ENCODE results near the gene RSPH1.
A peak's percentile ranks its signal among the peaks of the same experiment; 100 is the strongest.
"Not testable (repeated sequence)": the region's sequence is repeated elsewhere in the genome, so short reads cannot be mapped to it uniquely, and the experiment has no call there.

RSPH1 gene

GRCh38 chr21:42480736-42481135, 15.3 kb downstream of the RSPH1 start:
- no peak for DNase-seq

DNA sequence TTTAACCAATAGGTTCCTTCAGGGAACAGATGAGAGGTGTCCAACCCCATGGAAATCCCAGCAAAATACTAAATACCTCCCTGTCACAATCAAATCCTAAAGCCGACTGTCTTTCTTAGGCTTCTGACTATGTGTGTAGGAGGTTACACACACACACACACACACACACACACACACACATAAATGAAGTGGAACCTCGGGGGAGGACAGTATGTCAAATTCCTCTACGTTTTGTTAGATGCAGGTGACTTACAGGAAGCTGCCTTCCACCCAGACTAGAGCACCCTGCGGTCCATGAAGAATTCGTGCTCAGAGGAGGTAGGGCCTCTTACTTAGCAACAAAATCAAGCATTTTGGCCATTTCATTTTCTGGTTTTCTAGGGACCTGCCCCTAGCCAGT, 16.4 kb downstream of the RSPH1 start:
- no peak for DNase-seq

- DNase-seq, result no peak
These were observed 17.5 kb downstream of the RSPH1 start for GRCh38 chr21:42478504-42478903.

DNA sequence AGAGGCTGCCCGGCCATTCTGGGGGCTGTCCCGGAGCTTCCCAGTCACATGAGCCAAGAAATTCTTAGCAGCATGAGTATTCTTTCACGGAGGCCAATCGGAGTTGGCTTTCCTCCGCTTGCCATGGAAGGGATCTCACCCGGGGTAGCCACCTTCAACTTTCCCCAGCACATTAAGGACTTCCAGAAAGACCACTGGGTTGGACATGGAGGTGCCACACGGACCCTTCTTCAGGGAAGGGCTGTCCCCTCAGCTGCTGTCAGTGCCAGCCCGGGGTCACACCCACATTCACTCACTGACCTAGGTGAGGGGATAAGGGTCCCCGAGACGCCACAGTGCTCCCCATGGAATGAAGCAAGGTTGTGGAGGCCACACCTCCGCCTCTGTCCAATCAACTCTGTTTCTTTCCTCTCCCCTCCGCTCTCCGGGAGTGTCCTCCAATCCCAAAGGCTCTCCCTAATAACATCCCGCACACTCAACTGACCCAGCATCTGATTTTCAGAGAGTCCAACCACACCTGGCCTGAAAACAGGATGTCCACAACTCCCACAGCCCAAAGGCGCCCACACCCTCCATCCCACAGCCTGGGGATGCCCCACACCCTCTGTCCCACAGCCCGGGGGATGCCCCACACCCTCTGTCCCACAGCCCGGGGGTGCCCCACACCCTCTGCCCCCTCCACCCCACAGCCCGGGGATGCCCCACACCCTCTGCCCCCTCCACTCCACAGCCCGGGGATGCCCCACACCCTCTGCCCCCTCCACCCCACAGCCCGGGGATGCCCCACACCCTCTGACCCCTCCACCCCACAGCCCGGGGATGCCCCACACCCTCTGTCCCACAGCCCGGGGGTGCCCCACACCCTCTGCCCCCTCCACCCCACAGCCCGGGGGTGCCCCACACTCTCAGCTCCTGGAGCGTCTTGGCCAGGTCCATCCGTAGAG, 19.4 kb downstream of the RSPH1 start:
- DNase-seq, result no peak

DNA sequence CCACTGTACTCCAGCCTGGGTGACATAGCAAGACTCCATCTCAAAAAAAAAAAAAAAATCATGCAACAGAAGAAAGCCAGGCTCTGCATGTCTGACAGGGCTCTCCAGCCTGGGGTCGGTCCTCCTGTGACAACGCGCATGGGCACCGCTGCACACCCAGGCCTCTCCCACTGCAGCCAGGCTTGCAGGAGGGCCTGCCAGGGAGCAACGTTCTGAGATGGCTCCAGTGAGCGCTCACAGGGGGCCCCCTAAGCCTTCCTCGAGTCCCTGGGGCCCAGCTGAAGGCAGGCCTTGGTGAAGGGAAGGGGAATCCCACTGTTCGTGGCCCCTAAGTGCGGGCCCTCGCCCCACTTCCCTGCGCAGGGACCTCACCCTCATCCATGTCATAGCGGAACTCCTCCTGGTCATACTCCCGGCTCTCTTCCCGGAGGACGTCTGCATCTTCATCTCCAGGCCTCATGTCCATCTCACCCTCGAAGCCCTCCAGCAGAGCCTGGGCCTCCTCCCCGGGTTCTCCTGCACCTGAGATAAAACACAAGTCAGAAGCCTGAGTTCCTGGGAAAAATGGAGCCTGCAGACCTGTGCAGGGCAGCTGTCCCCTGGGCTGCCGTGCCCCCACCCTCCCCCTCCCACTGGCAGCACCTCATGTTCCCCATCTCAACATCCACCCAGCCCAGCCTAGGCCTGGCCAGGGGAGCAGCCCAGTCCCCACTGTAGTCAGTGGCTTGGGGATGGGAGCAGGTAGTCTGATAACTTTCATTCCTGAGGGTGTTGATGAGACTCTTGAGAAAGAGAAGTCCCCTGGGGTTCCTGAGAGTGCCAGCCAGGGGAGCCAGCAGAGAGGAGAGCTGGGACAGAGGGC, 20.3 kb downstream of the RSPH1 start:
- DNase-seq, result no peak

GRCh38 chr21:42475036-42475435, 21.0 kb downstream of the RSPH1 start:
- DNase-seq, result no peak

DNA sequence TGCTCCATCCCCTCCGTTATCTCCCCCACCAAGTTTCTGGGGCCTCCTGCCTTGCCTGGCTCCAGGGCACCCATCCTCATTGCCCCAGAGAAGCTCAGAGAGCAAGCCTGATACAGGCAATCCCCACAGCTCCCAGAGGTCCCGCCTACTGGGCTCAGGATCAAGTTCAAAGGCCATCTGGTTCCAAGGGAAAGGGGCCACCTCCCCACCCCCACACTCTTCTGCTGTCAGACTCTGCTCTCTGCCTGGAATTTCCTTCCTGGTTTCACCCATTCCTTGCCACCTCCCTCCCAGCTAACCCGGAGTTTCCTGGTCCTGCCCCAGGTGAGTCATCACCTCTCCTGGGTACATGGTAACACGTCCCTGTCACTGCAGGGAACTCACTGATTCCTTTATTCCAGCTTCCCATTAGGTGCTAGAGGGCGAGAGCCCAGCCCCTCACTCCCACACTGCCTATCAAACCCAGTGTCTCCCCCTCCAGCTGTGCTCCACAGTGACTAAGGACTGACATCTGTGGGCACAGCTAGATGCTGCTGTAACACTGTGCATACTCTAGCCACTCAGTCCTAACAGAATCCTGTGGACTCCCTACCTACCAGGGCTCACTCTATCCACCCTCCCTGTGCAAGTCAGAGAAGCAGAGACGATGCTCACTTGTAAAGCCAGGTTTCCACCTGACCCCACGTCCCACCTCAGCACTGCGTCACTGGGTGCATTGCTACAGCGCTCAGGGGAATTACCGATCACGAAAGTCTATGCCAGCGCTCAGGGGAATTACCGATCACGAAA, 21.8 kb downstream of the RSPH1 start:
- DNase-seq, result no peak

DNA sequence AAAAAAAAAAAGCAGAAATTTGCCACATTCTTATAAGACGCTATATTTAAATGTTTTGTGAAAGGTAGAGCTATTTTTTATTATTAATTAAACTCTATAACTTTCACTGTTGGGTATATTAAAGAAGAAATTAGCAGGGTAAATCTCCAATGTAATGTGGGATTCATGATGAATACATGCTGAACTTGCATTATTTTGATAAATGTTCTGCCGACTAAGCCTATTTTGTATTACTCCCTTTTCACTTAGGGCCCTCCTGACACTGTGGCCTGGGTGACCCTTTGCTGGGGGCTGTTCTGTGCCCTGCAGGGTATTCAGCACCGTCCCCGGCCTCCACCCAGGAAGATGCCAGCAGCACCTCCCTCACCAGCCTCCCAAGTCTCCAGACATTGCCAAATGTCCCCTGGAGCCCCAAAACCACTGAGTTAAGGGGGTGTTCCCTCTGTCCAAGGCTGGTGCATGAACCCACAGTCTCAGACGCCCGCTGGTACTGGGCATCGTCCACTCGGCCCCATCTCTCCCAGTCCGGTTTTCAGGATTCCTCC, 22.5 kb downstream of the RSPH1 start:
- DNase-seq, result no peak

DNA sequence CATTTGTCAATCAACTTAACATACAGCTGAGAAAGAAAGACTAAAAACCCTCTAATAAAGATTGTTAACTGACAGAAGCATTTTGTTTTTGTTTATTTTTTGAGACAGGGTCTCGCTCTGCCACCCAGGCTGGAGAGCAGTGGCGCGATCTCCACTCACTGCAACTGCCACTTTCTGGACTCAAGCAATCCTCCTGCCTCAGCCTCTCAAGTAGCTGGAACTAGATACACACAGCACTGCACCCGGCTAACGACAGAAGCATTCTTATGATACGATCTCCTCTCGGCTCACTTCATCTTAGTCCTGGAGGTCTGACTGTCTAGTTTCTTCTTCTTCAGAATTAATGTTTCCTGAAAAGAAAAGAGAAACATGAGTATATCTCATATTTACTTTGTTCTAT, 23.5 kb downstream of the RSPH1 start:
- DNase-seq, result no peak

DNA sequence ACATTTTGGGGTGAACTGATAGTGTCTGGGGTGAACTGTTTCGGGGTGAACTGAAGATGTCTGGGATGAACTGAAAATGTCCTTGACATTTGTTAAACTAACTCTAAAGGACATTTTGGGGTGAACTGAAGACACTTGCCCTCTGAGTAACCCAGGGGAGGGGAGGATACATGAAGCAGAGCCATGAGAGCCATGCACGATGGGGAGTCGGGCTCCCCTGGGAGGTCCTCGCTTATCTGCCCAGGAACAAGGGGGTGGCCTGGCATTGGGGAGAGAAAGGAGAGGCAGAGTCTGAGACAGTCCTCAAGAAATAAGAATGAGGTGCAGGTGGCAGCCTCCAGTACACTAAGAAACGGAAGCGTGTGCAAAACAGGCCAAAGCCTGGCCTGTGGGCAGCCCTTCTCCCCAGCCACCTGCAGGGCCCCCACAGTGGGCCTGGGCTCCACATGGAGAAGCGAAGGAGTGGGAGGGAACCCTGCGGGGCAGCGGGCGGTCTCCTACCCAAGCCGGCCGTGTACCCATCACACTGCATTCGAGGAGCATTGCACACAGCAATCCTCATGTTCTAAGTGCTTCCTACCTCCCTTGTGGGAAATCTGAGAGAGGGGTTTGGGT, 24.2 kb downstream of the RSPH1 start:
- no peak for DNase-seq

DNA sequence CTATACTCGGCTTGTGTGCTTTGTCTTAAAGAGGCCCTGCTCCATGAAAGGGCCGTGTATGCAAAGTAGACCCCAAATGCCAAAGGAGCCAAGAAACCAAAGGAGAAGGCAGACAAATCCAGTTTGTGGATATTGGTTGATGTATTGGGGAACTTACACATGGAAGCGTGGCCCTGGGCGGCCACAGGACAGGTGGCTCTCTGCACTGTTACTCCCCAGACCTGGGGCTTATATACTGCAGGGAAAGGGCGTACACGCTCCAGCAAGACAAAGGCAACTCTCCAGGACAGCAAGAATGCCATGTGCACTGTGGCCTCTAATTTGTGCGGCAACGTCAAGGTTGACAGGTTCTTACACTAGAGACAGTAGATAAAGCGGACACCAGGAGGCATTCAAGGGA, 24.8 kb downstream of the RSPH1 start:
- no peak for DNase-seq

DNA sequence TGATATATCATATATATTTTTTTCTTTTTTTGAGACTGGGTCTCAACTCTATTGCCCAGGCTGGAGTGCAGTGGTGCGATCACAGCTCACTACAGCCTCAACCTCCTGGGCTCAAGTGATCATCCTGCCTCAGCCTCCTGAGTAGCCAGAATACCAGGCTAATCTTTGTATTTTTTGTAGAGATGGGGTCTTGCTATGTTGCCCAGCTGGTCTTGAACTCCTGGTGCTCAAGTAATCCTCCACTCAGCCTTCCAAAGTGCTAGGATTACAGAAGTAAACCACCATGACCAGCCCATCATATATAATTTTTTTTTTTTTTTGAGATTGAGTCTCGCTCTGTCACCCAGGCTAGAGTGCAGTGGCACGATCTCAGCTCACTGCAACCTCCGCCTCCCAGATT, 26.3 kb downstream of the RSPH1 start:
- DNase-seq, result not testable (repeated sequence)

DNA sequence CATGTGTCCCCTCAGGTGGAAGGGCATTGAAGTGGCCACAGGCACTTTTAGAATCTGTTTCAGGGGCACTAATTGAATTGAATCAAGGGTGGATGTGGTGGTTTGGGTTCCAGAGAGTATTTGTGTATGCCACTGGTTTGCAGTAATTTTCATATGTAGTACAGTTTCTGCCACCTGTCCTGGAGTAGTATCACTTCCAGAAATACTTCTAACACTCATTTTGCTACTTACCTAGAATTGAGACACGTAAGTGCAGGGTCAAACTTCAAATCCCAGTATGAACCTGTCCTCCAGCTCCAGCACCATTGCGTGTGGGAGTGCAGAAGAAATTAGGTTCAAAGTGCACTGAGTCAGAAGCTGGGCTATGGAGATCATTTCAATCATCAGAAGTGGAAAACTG, 26.8 kb downstream of the RSPH1 start:
- DNase-seq, result no peak

DNA sequence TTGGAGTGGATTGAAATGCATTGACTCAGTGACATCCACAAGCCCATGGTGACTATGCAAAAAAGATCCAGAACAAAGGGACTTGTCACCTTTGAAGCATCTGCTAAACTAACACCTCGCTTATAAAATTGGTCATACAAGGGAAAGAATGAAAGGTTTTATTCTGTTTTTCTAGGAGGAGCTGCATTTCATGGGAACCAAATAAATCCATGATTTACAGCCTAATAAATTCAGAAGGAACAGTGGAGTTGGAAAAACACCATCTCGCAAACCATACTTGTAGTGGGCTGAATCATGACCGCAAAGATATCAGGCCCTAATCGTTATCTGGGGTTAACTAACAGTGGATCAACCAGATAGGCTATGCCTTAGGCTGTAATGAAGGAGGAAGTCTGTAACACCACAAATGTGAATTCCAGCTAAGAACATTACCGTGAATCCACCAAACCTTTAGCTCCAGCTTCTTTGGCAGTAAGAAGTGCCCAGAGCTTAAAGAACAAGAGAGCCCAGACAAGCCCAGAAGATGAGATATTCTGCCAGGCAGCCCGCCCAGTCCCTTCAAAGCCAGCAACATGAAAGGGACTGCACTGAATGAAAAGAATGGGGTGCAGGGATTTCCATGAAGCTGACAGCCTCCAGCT, 27.4 kb downstream of the RSPH1 start:
- DNase-seq, result no peak

- no peak for DNase-seq
These were observed 28.7 kb downstream of the RSPH1 start for GRCh38 chr21:42467140-42467983.

- DNase-seq, result no peak
These were observed 29.3 kb downstream of the RSPH1 start for GRCh38 chr21:42466700-42467099.

- no peak for DNase-seq
These were observed 30.3 kb downstream of the RSPH1 start for GRCh38 chr21:42465803-42466127.

DNA sequence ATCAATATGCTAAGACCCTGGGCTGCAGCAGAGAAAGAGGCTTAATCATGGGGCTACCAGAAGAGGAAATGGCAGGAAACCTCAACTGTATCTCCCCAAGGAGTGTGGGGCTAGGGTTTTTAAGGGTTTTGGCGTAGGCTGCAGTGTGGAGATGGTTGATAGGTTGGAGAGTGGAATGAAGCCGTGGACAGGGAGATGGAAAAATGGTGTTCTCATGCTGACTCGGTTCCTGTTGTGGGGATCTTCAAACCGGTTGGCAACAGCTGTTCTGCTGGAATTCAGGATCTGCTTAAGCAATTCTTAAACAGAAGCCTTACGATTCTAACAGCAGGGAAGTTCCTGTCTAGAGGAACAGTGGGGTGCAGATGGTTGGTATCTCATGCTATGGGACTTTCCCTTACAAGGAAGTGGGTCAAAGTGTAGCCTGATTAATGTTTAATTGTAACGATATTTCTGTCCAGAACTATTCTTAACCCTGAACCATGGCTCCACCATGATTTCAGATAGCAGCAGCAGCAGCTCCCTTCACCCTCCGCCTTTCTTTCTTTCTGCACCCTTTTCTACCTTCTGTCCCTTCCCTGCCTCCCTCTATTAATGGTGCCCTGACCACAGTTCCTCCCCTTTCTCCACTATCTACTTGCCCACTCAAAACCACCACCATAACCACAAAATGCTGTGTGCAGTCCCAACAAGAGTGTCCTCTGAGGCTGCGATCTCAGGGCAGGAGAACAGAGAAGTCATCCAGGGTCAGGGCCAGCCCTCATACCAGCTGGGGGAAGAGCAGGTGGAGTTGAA, 30.8 kb downstream of the RSPH1 start:
- DNase-seq, result no peak

- peak; percentile 42 to 80 (median 65) for DNase-seq
These were observed 32.0 kb downstream of the RSPH1 start for GRCh38 chr21:42463861-42464515.
